GM21786 (cell line): ENCODE results near the gene MYH7B.

Experiments used
- ATAC-seq: cut with Tn5 transposase; IDR thresholded peaks from one replicate; pipeline ENCODE4 v1.9.1; 2021; ENCODE audit not compliant: unreplicated experiment

MYH7B gene

DNA sequence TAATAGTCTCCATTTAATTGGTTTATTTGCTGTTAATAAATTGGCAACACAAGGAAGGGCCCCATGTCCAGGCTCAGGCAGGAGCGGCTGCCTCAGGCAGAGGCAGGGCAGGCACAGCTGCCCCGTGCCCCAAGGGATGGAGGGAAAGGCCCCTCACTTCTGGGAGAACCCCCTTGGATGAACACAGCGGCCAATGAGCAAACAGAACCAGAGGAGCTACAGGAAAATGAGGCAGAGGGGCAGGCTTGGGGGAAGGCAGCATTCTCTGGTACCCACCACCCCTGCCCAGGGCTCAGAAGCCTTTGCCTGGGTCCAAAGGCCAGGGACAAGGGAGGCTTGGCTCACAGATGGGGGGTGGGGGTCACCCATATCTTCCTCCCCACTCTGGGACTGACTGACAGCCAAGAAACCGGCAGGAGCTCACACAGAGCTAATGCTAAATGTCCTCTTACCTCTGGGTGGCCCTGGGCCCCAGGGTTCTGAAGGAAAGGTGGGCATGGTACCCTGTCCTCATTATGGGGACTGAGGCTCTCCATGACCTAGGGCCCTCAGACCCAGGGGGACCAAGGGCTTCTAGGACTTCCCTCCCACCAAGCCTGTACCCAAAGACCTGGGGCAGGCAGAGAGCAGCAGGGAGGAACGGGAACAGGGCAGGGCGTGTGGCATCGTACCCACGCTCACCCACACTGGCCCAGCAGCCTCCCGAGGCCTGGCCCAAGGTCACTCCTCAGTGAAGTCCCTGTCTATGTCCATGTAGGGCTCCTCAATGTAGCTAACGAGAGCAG, 47.0 kb downstream of the MYH7B start:
- ATAC-seq, result no peak

DNA sequence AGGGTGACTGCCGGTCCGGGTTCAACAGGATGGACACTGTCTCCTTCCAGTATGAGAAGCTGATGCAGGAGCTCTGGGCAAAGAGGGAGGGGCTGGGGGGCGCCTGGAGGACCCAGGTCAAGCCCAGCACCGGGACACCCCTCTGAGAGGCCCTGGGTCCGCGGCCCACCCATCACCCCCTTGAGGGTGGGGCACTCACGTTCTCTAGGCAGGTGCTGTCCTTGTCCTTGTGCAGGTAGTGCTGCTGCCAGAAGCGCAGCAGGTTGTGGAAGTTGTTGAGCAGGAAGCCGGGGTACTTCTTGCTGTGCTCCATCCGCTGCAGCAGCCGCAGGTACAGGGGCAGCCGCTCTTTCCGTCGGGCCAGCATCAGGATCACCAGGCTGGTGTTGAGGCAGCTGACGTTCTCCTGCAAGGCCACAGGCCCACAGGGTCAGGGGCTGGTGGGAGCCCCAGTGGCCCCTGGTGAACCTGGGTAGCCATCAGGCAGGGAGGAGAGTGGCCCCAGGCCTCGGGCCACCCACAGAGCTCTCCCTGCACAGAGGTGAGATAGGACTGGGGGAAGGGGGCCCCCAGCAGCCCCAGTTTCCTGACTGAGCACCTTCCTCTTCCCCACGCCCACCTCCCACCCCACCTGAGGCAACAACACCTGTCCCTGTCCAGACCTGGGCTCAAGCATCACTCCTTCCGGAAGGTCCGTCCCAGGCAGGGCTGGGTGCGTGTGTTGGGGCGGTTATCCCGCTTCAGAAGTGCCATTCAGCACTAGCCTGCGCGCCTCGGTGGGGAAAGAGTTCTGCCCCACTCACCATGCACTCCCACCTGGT, 47.8 kb downstream of the MYH7B start:
- ATAC-seq, result no peak

DNA sequence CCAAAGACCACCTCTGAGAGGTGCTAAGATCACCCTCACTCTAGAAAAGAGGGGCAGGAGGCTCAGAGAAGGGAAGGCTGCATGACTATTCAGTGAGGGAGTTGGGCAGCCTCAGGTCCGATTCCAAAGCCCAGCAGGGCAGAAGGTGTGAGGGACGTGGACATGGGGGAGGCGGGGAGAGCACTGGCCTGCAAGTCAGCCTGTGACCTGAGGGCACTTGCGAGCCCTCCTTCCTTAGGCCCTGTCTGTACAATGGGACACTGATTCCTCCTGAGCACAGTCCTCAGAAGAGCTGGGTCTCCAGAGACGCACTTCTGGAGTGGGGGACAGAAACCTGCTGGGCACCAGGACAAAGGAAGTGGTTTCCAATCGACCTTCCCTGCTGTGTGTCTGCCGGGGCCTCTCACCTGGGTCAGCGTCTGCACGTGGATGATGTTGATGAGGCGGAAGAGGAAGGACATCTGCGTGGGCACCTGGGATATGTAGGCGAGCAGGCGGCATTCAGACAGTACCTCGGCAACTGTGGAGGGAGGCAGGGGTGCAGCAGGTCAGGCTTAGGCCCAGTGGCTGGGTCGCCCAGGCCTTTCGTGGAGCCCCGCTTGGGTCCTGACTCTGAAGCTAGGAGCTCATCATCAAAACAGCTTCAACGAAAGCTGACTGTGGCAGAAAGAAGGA, 48.5 kb downstream of the MYH7B start:
- ATAC-seq, result no peak

DNA sequence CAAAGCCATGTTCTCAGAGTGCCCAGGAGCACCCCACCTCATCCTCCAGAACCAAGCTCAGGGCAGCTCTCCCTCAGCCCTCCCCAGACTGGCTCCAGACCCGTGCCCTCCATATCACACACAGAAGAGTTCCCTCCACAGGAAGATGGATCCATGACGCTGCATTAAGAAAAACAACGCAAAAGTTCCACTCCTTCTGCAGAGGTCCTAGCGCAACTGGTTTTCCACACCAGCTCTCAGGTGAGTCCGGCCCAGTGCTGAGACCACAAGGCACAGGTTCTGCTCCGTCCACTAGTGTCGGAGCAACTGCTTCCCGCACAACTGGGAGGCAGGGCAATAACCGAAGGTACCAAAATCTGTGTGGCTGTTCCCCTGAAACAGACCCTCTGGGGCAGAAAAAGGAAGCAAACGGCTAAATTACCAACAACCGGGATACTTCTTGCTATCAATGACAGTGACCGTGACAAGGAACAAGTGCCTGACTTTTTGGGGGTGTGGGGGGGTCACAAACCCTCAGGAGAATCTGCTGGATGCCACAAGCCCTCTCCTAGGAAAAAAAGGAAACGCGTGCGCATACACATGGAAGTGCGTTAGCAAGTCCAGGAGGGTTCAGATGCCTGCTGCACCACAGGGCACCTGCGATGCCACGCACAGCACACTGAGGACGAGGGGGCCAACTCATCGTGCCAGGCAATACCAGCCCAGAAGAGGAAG, 49.2 kb downstream of the MYH7B start:
- ATAC-seq, result no peak
